Cardiac fibroblast (primary cell): Measurements from ENCODE around the gene SMIM15.
A peak's percentile ranks its signal among the peaks of the same experiment; 100 is the strongest.

Experiments used
- DNase-seq, 2 donors: peaks; one replicate each; pipeline versions ENCODE4 v3.0.0 to v3.0.0-alpha.2; 2010; ENCODE audit warnings: low read depth in 2 of 2
- H3K4me3 ChIP-seq, 2 donors: replicated peaks in 1 of 2; 1 replicate in 1 of 2; 2 replicates in 1 of 2; pipeline ENCODE4 v1.5.1; 2011; ENCODE audit warnings: low read depth in 2 of 2, low read length in 2 of 2, mild to moderate bottlenecking in 2 of 2, moderate library complexity in 1 of 2
- TF ChIP-seq, protein P1 (sequence below): IDR thresholded peaks from one replicate; pipeline ENCODE4 v1.5.1; 2011; ENCODE audit warnings: low read depth, mild to moderate bottlenecking, low read length, inconsistent platforms

Gene SMIM15

DNA sequence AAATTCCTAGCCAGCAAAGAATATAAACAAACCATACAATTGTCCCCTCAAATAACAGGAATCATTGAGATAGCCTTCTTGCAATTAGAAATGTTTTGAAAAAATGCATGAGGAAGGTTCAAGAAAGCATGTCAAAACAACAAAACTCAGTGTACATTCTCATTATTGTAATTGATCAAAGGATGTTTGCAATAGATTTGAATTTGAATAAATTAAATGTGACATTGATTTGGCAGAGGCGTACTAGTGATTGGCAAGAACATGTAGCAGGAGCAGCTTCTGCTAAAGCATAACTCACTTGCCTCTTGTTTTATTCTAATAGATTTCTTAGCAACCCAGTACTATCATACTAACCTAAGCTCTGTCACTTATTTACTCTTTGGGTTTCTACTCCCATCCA is 19.9 kb downstream of the SMIM15 start:
- H3K4me3 ChIP-seq: no peak overlapping the region
- TF ChIP-seq, protein P1, sequence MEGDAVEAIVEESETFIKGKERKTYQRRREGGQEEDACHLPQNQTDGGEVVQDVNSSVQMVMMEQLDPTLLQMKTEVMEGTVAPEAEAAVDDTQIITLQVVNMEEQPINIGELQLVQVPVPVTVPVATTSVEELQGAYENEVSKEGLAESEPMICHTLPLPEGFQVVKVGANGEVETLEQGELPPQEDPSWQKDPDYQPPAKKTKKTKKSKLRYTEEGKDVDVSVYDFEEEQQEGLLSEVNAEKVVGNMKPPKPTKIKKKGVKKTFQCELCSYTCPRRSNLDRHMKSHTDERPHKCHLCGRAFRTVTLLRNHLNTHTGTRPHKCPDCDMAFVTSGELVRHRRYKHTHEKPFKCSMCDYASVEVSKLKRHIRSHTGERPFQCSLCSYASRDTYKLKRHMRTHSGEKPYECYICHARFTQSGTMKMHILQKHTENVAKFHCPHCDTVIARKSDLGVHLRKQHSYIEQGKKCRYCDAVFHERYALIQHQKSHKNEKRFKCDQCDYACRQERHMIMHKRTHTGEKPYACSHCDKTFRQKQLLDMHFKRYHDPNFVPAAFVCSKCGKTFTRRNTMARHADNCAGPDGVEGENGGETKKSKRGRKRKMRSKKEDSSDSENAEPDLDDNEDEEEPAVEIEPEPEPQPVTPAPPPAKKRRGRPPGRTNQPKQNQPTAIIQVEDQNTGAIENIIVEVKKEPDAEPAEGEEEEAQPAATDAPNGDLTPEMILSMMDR: no peak
- DNase-seq: no peak

DNA sequence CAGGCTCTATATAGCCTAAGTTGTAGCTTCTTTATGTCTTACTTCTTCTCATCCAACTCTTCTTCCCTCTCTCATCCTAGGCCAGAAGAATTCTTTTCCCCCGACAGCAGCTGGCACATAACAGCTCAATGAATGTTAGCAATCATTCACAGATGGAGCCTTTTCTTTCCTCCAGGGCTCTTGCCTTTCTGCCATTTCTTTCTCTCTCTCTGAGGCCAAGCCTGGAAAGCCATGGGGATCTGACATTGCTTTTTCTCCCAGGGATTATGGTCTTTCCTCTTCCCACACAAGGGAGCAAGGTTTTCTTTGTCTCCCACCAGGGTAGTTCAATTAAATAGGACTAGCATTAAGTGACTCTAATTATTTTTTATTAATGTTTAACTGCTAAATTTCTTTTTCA is 20.5 kb downstream of the SMIM15 start:
- H3K4me3 ChIP-seq: no peak overlapping the region
- no peak for DNase-seq
- TF ChIP-seq, protein P1: no peak

DNA sequence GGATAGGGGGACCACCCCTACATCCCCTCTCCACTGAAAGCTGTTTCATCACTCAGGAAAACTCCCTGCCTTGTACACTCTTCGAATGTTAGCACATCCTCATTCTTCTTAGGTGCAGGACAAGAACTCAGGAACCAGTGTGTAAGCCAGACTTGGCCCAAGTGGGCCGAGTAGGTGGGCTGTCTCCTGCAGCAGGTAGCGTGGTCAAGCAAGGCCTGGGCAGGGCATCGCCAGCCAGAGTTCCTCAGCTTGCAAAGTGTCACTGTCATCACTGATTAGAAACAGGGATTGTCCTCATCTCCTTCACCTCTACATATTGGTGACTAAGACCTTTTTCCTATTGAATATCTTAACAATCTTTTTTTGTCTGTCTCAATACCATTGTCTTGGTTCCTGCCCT is 22.3 kb downstream of the SMIM15 start:
- H3K4me3 ChIP-seq: no peak overlapping the region
- DNase-seq: no peak
- TF ChIP-seq, protein P1: no peak

DNA sequence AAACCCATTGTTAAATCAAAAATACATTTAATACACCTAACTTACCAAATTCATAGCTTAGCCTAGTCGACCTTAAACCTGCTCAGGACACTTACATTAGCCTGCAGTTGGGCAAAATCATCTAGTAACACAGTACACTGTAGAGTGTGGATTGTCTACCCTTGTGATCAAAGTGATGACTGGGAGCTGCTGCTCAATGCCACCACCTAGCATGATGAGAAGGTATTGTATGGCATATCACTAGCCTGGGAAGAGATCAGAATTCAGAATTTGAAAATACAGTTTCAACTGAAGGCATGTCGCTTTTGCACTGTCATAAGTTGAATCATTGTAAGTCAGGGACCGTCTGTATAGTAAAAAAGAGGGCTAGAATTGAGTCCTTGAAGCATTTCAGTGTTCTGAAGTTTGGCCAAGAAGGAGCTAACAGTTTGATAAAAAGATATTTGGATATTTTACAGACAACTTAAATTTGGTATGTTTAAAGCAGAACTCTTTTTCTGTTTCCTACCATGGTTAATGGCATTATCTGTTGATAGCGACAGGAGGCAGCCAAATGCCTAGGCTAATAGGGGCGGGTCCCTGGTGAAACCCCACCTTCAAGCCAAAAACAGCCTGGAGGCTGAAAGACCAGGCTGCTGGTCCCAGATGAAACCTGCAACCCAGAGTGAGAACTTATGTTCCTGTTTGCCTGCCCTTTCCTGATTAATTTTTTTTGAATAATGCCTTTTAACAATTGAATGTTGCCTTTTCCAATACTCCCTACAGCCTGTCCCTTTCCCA is 23.0 kb downstream of the SMIM15 start:
- H3K4me3 ChIP-seq: no peak overlapping the region
- peak; percentile 5 to 32 for DNase-seq
- TF ChIP-seq, protein P1: peak; percentile 48

DNA sequence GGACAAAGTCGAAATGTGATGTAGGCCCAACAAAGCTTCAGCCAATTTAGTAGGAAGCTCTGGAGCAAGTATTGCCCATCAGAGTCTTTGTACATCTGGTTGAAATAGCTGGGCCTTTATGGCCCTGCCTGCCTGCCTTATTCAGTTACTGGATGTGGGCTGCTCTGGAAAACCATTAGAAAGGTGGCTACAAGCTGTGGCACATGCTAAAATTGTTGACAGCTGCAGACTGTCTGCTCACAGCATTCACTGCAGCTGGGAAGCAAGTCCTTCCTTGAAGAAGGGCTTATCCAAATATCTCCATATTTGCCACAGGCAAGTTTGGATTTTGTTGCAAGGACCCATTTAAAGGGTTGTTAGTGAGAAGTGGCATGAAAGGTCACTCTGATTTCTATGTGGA is 24.4 kb downstream of the SMIM15 start:
- TF ChIP-seq, protein P1: no peak
- no peak for DNase-seq
- no peak overlapping the region for H3K4me3 ChIP-seq

DNA sequence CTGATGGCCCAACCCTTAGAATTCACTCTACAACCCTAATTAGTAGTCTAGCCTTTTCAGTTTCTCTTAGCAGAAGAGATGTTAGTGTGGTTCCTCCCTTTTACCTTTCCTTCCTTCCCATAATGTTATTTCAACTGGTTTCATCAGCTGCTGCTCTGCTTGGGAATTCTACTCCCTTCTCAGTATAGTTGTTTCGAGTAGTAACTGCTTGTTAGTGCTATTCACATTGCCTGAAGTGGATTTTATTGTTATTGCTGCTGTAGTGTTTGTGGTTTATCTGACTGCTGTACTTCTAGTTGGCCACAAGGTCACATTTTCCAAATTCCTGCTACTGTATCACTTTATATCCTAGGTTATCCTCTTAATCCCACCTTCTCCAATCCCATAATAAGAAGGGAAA is 29.7 kb downstream of the SMIM15 start:
- DNase-seq: peak; percentile 5 to 9
- H3K4me3 ChIP-seq: no peak overlapping the region
- TF ChIP-seq, protein P1: no peak

DNA sequence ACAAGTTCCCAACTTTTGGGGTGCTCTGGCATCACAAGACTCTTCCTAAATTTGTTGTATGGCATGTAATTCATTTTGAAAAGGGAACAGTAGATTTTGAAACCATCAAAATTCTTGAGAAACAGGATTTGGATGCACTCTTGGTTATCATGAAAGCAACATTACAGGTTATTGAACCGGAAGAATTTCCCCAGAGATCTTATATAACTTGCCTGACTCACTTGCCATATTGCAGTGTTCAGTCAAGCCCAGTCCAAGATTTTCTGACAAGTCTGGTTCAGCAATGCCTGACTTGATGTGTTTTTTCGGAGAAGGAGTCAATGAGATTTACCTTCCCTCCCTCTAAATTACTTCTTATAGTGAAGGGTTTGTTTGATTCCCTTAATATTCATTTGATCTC is 32.0 kb downstream of the SMIM15 start:
- no peak overlapping the region for H3K4me3 ChIP-seq

More for the DNA sequence above, 32.0 kb downstream of the SMIM15 start:
- TF ChIP-seq, protein P1: no peak
- no peak for DNase-seq
